Activated naive CD4-positive, alpha-beta T cell (primary cell): ENCODE results near the gene BEST1.
A peak's percentile ranks its signal among the peaks of the same experiment; 100 is the strongest.
"Not testable (repeated sequence)": the region's sequence is repeated elsewhere in the genome, so short reads cannot be mapped to it uniquely, and the experiment has no call there.

Experiments
- DNase-seq, 4 experiments: peaks; one replicate each; lab custom pipeline; 2025; lab: John Stamatoyannopoulos, UW

Gene BEST1

DNA sequence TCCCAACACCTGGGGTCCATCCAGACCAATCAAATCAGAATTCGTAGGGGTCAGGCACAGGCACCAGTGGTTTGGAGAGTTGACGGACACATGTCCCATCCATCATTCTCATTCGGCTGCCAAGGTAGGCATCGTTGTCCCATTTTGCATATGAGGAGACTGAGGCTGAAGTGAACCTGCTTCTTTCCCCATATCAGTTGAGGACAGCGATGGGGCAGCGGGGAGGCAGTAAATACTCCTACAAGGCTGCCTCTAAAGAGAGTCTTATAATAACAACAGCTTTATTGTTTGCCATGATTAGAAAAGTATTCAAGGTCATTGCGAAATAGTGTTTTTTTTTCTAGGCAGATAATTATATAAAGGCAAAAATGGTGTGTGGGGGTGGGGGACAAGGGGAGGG is 1.6 kb upstream of the BEST1 start:
- no peak for DNase-seq

DNA sequence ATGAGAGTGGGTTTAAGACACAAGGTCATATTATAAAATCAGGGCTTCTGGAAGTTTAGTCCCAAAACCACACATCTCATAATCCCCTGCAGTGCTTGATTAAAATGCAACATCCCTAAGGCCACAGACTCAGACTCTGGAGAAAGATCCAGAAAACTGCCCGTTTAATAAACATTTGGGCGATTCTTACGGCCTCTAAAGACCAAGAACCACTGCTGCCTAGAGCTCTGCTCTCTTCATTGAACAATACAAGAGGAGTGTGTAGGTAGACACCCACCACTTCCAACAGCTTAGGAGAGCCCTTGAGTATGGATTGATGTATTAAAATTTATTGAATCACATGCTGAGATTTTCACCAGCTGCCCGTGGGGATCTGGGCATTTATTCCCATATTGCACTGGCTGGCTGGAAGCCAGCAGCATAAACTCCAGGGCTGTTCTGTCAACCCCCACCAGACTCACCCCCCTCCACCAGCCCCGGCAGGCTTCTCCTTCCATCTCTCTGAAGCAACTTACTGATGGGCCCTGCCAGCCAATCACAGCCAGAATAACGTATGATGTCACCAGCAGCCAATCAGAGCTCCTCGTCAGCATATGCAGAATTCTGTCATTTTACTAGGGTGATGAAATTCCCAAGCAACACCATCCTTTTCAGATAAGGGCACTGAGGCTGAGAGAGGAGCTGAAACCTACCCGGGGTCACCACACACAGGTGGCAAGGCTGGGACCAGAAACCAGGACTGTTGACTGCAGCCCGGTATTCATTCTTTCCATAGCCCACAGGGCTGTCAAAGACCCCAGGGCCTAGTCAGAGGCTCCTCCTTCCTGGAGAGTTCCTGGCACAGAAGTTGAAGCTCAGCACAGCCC is 749 bp upstream of the BEST1 start:
- DNase-seq: no peak

DNA sequence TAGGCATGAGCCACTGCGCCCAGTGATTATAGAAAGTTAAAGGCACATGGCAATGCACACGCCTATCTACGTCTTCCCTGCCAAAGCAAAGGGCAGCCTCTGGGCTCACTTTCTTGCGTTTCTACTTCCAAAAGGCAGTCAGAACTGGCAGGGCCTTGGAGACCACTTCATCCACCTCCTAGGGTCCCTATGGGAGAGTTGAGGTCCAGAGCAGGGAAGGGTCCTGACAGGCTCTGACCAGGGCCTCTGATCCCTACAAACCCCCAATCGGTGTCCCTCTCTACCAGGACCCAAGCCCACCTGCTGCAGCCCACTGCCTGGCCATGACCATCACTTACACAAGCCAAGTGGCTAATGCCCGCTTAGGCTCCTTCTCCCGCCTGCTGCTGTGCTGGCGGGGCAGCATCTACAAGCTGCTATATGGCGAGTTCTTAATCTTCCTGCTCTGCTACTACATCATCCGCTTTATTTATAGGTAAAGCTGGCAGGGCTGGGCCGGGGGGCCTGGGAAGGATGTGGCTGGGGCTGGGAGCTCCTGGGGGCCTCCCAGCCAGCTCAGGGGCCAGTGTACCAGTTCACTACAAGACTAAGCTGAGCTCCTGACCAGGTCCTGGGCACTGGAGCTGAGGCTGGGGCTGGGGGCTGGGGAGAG is 1.5 kb downstream of the BEST1 start:
- no peak for DNase-seq

DNA sequence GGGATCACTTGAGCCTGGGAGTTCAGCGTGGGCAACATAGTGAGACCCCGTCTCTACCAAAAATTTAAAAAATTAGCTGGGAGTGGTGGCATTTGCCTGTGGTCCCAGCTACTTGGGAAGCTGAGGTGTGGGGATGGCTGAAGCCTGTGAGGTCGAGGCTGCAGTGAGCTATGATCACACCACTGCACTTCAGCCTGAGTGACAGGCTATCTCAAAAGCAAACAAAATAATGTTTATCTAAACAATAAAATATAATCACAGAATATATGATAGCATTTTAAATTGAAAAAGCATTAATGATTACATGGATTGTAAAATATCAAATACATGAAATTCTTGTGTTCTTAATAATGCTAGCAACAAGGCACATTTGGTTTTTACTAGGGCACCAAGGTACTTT is 2.7 kb downstream of the BEST1 start:
- no peak for DNase-seq

DNA sequence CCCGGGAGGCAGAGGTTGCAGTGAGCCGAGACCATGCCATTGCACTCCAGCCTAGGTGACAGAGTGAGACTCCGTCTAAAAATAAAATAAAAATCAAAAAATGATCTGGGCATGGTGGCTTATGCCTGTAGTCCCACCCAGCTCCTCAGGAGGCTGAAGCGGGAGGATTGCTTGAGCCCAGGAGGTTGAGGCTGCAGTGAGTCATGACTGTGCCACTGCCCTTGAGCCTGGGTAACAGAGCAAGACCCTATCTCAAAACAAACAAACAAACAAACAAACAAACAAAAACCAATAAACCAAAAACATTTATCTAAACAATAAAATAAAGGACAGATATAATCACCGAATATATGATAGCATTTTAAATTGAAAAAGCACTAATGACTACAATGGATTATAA is 3.5 kb downstream of the BEST1 start:
- not testable (repeated sequence) for DNase-seq

DNA sequence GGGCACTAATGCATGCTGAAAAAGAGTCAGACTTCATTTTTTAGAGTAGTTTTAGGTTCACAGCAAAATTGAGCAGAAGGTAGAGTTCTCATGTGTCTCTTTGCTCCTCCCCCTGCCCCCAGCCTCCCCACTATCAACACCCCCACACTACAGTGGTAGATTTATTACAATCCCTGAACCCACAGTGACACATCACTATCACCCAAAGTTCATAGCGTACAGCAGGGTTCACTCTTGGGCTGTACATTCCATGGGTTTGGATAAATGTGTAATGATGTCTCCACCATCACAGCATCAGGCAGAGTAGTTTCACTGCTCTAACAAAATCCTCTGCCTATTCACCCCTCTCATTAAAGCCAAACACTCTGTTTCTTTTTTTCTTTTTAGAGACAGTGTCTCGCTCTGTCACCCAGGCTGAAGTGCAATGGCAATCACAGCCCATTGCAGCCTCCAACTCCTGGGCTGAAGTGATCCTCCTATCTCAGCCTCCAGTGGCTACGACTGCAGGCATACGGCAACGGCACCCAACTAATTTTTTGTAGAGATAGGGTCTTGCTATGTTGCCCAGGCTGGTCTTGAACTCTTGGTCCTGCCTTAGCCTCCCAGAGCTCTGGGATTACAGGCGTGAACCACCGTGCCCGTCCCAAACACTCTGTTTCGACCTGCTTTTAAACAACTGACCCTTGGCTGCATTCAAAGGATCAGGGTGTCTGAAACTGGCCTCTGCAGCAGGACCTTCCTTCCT is 4.1 kb downstream of the BEST1 start:
- DNase-seq: no peak

DNA sequence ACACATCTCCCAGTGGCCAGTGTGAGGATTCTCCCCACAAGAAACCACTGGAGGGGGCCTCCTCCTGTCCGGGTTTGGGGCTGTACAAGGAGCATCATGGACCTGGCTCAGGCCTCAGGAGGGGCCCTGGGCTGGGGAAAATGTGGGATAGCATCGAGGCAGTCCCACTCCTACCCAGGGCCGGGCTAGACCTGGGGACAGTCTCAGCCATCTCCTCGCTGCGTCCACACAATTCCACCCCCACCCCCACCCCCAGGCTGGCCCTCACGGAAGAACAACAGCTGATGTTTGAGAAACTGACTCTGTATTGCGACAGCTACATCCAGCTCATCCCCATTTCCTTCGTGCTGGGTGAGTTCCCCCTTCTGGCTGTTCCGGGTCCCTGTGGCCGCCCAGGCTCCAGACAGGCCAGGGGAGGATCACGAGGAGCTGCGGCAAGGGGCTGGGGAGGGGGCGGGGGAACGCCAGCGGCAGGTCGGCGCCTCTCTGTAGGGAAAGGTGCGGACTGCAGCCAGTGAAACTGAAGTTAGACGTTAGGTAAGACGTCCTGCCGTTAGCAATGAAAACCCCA is 4.8 kb downstream of the BEST1 start:
- no peak for DNase-seq

DNA sequence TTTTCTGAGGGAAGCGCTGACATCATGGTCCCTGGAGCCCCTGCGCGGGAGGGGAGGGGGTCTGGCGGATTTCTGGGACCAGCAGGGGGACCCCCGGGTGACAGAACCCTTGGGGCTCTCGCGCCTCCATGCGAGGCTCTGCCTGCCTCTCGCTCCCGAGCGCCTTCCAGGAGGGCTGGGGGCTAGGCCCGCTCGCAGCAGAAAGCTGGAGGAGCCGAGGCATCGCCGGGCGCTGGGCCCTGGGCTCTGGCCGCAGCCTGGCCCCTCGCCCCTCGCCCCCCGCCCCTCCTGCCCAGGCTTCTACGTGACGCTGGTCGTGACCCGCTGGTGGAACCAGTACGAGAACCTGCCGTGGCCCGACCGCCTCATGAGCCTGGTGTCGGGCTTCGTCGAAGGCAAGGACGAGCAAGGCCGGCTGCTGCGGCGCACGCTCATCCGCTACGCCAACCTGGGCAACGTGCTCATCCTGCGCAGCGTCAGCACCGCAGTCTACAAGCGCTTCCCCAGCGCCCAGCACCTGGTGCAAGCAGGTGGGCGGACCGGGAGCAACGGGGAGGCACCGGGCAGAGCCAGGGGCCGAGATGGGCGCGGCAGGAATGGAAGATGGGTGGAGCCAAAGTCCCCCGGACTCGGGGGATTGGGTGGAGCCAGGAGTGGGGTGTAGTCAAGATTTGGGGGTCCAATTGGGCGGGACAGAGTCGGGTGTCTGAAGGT is 5.4 kb downstream of the BEST1 start:
- DNase-seq: peak in 1 of 4 experiments; percentile 15

DNA sequence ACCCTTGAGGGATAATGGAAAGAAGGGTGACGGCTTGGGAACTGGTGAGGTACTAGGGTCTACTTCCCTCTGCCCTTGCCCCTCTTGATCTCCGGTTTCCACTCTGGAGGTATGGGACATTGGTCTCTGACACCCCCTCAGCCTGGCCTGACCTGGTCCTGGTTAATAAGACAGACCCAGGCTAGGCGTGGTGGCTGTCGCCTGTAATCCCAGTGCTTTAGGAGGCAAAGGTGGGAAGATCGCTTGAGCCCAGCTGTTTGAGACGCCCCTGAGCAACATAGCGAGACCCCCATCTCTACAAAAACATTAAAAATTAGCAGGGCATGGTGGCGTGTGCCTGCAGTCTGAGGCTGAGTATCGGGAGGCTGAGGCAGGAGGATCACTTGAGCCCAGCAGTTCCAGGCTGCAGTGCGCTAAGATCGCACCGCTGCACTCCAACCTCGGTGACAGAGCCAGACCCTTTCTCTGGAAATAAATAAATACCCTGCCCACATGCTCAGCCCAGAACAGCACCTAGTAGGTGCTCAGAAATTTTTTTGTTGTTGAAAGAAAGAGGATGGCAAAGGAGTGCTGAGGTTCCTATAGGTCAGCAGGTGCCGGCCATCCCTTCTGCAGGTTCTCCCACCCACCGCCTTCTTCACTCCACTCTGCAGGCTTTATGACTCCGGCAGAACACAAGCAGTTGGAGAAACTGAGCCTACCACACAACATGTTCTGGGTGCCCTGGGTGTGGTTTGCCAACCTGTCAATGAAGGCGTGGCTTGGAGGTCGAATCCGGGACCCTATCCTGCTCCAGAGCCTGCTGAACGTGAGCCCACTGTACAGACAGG is 6.3 kb downstream of the BEST1 start:
- no peak for DNase-seq

DNA sequence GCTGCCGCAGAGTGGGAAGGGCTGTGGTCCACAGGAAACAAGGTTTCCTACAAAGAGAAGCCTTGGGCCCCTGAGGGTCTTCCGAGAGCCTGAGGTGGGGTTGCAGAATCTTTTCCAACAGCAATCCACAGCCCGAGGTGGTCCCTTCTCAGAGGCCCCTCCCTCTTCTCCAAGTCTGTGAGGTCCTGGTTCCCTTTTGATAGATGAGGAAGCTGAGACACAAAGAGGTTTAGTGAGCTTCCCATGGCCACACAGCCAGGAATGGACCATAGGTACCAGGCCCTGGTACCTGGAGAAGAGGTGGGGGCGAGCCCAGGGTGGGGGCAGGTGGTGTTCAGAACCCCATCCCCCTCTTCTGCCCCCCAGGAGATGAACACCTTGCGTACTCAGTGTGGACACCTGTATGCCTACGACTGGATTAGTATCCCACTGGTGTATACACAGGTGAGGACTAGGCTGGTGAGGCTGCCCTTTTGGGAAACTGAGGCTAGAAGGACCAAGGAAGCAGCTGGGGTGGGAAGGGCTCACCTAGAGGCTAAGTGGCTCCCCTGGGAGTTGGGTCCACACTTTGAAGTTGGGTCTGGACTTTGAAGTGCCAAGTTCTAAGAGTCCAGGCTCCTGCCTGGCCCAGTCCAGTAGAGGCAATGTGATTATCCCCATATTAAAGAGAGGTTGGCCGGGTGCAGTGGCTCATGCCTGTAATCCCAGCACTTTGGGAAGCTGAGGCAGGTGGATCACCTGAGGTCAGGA is 7.0 kb downstream of the BEST1 start:
- no peak for DNase-seq

DNA sequence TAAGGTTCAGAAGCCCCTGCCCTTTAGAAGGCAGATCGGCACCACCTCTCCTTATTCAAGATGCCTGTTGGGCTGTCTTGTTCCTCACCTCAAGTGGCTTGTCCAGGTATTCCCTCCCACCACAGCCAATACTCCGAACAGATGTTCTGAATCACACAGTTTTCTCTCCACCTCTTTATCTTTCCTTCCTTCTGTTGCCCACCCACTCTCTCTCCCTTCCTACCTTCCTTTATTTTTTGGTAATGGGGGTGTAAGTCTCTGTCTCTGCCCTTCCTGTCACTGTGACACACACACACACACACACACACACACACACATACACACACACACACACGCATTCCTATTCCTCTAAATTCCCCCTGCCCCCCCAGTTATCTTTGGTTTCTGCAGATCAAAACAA is 8.4 kb downstream of the BEST1 start:
- no peak for DNase-seq

DNA sequence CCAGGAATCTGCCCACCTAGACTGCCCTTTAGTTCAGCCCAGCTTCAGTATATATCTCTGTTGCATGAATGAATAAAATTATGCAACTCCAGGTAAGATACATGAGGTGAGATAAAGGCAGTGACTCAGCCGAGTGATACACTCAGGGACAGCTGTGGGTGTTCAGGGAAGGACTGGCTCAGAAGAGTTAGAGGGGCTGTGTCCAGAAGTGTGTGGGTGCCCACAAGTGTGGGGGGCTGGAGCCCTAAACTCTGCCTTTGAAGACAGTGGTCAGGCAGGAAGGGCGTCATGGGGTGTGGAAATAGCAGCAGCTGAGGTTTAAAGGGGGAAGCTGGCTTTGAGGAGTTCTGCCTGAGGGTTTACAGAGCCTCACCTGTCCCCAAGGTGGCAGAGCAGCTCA is 9.0 kb downstream of the BEST1 start:
- no peak for DNase-seq

DNA sequence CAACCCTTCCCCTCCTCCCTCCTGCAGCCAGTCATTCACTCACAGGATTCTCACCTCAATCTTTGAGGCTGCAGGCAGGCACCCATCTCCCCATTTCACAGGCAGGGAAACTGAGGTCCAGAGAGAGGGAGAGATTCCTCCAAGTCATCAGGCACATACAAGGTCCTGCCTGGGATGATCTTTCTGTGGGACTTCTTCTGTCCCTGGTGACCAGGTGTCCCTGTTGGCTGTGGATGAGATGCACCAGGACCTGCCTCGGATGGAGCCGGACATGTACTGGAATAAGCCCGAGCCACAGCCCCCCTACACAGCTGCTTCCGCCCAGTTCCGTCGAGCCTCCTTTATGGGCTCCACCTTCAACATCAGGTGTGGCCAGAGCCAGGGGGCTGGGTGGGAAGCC is 9.5 kb downstream of the BEST1 start:
- DNase-seq: no peak

DNA sequence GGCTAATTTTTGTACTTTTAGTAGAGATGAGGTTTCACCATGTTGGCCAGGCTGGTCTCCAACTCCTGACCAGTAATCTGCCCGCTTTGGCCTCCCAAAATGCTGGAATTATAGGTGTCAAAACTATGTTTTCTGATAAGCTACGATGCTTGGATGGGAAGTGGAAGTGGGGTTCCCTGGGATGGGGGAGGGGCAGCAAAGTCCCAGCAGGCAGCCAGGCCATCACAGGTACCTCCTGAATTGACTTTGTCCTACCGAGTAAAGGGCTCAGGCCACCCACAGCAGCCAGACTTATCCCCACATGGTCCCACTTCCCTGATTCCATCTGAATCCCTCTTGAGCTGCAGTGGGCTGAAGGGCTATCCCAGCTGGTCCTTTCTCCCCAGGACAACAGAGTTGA is 10.4 kb downstream of the BEST1 start:
- no peak for DNase-seq

DNA sequence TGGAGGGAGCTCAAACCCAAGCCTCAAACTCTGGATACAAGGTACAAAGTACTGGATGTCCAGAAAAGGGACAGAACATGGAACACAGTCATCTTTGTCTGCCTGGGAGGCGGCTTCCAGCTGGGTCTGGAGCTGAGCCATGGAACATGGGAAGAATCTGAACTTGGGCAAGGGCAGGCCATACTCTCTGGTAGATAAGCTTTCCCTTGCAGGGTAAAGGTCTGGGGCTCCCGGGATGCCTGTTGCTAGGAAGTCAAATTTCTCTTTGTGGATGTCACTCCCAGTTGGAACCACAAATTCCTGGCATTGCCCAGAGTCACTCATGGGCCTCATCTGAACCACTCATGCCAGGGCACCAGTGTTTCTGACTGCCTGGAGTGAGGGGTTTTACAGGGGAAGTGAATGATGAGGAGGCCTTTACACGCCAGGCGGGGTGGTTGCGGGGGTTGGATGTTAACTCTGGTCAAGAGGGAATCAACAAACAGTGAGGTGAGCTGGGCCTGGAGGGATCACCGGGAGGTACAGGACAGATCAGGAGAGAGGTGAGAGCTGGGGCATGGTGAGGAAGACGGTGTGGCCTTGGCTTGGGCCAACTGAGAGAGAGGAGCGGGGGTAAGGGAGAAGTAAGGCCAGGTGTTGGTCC is 11.5 kb downstream of the BEST1 start:
- no peak for DNase-seq

DNA sequence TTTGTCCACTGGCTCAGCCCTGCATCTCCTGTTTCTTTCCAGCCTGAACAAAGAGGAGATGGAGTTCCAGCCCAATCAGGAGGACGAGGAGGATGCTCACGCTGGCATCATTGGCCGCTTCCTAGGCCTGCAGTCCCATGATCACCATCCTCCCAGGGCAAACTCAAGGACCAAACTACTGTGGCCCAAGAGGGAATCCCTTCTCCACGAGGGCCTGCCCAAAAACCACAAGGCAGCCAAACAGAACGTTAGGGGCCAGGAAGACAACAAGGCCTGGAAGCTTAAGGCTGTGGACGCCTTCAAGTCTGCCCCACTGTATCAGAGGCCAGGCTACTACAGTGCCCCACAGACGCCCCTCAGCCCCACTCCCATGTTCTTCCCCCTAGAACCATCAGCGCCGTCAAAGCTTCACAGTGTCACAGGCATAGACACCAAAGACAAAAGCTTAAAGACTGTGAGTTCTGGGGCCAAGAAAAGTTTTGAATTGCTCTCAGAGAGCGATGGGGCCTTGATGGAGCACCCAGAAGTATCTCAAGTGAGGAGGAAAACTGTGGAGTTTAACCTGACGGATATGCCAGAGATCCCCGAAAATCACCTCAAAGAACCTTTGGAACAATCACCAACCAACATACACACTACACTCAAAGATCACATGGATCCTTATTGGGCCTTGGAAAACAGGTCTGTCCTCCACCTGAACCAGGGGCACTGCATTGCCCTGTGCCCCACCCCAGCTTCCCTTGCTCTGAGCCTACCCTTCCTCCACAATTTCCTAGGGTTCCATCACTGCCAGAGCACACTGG is 12.3 kb downstream of the BEST1 start:
- DNase-seq: no peak

DNA sequence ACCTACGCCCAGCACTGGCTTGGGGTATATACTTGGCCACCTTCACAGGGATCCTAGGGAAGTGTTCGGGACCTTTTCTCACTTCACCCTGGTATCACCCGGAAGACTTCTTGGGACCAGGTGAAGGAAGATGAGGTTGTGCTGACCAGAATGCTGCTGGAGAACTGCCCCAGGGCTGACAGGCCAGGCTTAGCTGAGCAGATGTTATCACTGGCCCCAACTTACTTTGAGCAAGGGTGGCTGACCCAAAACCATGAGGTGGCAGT is 12.8 kb downstream of the BEST1 start:
- no peak for DNase-seq

DNA sequence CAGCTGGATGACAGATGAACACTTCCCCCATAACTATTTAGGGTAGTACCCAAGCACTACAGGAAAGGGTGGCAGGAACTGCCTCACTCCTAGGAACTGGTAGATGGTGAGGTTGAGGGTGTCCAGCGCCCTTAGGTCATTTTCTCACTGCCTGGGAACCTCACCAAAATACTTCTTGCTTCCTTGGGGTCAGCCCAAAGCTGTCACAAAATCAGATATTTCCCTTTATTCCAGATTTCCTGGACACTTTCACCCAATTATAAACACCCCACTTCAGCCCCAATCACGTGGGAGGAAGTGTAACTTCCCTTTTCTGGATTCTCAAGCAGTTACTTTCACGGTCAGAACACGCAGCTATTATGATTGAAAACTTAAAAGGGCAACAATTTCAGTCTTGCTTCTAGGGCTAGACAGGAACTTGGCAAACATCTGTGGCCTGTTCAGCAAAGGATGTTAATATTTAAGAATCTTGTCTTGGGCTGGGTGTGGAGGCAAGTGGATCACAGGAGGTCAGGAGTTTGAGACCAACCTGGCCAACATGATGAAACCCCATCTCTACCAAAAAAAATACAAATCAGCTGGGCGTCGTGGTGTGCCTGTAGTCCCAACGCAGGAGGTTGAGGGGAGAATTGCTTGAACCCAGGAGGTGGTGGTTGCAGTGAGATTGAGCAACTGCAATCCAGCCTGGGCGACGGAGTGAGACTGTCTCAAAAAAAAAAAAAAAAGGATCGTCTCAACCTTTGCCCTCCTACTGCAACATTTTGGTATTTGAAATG is 13.3 kb downstream of the BEST1 start:
- DNase-seq: no peak
